HepG2 (cell line): Measurements from ENCODE around the gene GNMT. TPM values are rescaled to one million over a fixed set of nuclear protein-coding genes. Genes with fewer than 3 reads are reported as not detected.

ENCODE experiments used
- ATF7-NPFF ChIP-seq: sonication (generic); formaldehyde crosslinking; IDR thresholded peaks from 2 replicates; pipeline ENCODE4 v1.8.1; 2023; ENCODE audit warnings: mild to moderate bottlenecking, low read depth, missing genetic modification reagents, moderate library complexity
- FOXK2 ChIP-seq: fragments of 450-650 bp; IDR thresholded peaks from 2 replicates; pipeline ENCODE4 v1.6.1; 2016
- HNRNPH1 ChIP-seq: fragments of 200-400 bp; formaldehyde crosslinking; optimal IDR thresholded peaks from 2 replicates; pipeline ENCODE3; 2017; ENCODE audit warnings: mild to moderate bottlenecking, low read depth, low read length
- HNRNPK ChIP-seq: fragments of 200-400 bp; formaldehyde crosslinking; IDR thresholded peaks from 2 replicates; pipeline ENCODE4 v1.6.1; 2018; ENCODE audit warnings: low read length, low read depth, moderate library complexity, mild to moderate bottlenecking; ENCODE audit not compliant: poor library complexity, severe bottlenecking
- KIAA2018 ChIP-seq: sonication (generic); formaldehyde crosslinking; IDR thresholded peaks from 2 replicates; pipeline ENCODE4 v1.5.0; 2020; ENCODE audit warnings: mild to moderate bottlenecking, missing genetic modification reagents, borderline replicate concordance
- KLF12 ChIP-seq: sonication (generic); formaldehyde crosslinking; IDR thresholded peaks from 2 replicates; pipeline ENCODE4 v1.4.0; 2020; ENCODE audit warnings: missing genetic modification reagents, borderline replicate concordance
- MEIS1 ChIP-seq: sonication (generic); formaldehyde crosslinking; IDR thresholded peaks from 2 replicates; pipeline ENCODE4 v1.9.0; 2021; ENCODE audit warnings: mild to moderate bottlenecking, missing genetic modification reagents, moderate library complexity, borderline replicate concordance
- MLX ChIP-seq: IDR thresholded peaks from 2 replicates; pipeline ENCODE4 v1.6.1; 2016
- MNT ChIP-seq: fragments of 450-650 bp; IDR thresholded peaks from 2 replicates; pipeline ENCODE4 v1.6.1; 2016
- NR2F6 ChIP-seq, 2 experiments: IDR thresholded peaks; 2 replicates each; pipeline ENCODE4 v1.6.1; 2016; ENCODE audit warnings: antibody characterized with exemption in 1 of 2, mild to moderate bottlenecking in 1 of 2
- RBAK ChIP-seq: sonication (generic); formaldehyde crosslinking; IDR thresholded peaks from 2 replicates; pipeline ENCODE4 v1.5.1; 2020; ENCODE audit warnings: mild to moderate bottlenecking, missing genetic modification reagents
- SMARCC2 ChIP-seq: fragments of 450-650 bp; IDR thresholded peaks from 2 replicates; pipeline ENCODE4 v1.6.1; 2017; ENCODE audit warnings: antibody characterized with exemption, mild to moderate bottlenecking
- TAF15 ChIP-seq: fragments of 200-400 bp; formaldehyde crosslinking; IDR thresholded peaks from one replicate; pipeline ENCODE4 v1.6.1; 2018; ENCODE audit warnings: mild to moderate bottlenecking, low read depth, low read length; ENCODE audit not compliant: poor library complexity, severe bottlenecking
- TOE1 ChIP-seq: sonication (generic); formaldehyde crosslinking; IDR thresholded peaks from 2 replicates; pipeline ENCODE4 v1.4.0; 2020; ENCODE audit warnings: mild to moderate bottlenecking, missing genetic modification reagents
- ZBTB39 ChIP-seq: sonication (generic); formaldehyde crosslinking; IDR thresholded peaks from 2 replicates; pipeline ENCODE4 v1.5.0; 2020; ENCODE audit warnings: missing genetic modification reagents
- ZNF569 ChIP-seq: sonication (generic); formaldehyde crosslinking; IDR thresholded peaks from 2 replicates; pipeline ENCODE4 v1.5.0; 2020; ENCODE audit warnings: mild to moderate bottlenecking, missing genetic modification reagents, moderate library complexity, borderline replicate concordance
- ZNF777 ChIP-seq: sonication (generic); formaldehyde crosslinking; IDR thresholded peaks from 2 replicates; pipeline ENCODE4 v1.4.0; 2020; ENCODE audit warnings: missing genetic modification reagents
- polyA plus RNA-seq, 8 experiments: library from polyadenylated mRNA; depleted of rRNA in 3 of 8; stranded (reverse) in 7 of 8; unstranded in 1 of 8; fragments of >200 nt; fragmentation: Illumina TruSeq in 4 of 8; extraction: Trizol in 4 of 8; gene quantifications; 2 replicates each; pipeline versions ENCODE4 v1.2.1 to v1.2.3, GENCODE V29; 2011 to 2016; ENCODE audit warnings: low read depth in 4 of 8, missing spikeins in 1 of 8, mixed read lengths in 1 of 8; ENCODE audit not compliant: insufficient read depth in 1 of 8
- total RNA-seq, 5 experiments: library from RNA; depleted of rRNA; stranded (reverse); fragments of >200 nt; fragmentation: Illumina TruSeq; extraction: Trizol; gene quantifications; 2 replicates each; pipeline ENCODE4 v1.2.3, GENCODE V29; 2016; ENCODE audit warnings: low read depth in 1 of 5

GNMT gene
- total and polyA plus RNA-seq, 2 of the 13 experiments (the other 11 are each of a cell fraction or from before 2014, with no cell fraction given): 2.8 to 7.0 TPM

GRCh38 chr6:43013097-43013842, 52.7 kb downstream of the GNMT start (continued):
- TF ChIP-seq KIAA2018 (CRISPR knock-in tag) (no peak), SMARCC2 (no peak), ZNF569 (CRISPR knock-in tag) (no peak), HNRNPK (no peak), KLF12 (CRISPR knock-in tag) (no peak), RBAK (CRISPR knock-in tag) (no peak), ATF7-NPFF (CRISPR knock-in tag) (no peak), ZNF777 (CRISPR knock-in tag) (no peak), TOE1 (no peak), MLX (CRISPR knock-in tag) (no peak), HNRNPH1 (no peak), NR2F6 (IDR thresholded peaks at IDR 0.05) (no peak), NR2F6 (CRISPR knock-in tag; IDR thresholded peaks at IDR 0.05) (no peak), MEIS1 (CRISPR knock-in tag) (no peak), ZBTB39 (CRISPR knock-in tag) (no peak), TAF15 (no peak), MNT (no peak), FOXK2 (no peak)
